K562 (cell line): ENCODE data around the gene INTS4.

Source experiments
- BRCA1 ChIP-seq, 2 experiments: fragments of 450-650 bp in 1 of 2; sonication (generic) in 1 of 2; formaldehyde crosslinking in 1 of 2; IDR thresholded peaks; 2 replicates each; pipeline versions ENCODE4 v1.5.0 to v1.6.1; 2017 to 2020; ENCODE audit warnings: mild to moderate bottlenecking in 1 of 2, missing genetic modification reagents in 1 of 2
- DPF2 ChIP-seq: fragments of 450-650 bp; IDR thresholded peaks from 2 replicates; pipeline ENCODE4 v1.6.1; 2016
- EP300 ChIP-seq: IDR thresholded peaks from 2 replicates; pipeline ENCODE4 v1.6.1; 2012; ENCODE audit warnings: low read length, improper control_type of control experiment
- ETV1 ChIP-seq: fragments of 450-650 bp; conservative IDR thresholded peaks from 2 replicates; pipeline ENCODE4 v1.6.1; 2016; ENCODE audit warnings: missing genetic modification characterization, control low read depth, low read depth, missing compliant biosample characterization
- EZH2 ChIP-seq: IDR thresholded peaks from 2 replicates; pipeline ENCODE4 v1.6.1; 2012; ENCODE audit warnings: low read depth, mild to moderate bottlenecking, inconsistent platforms, low read length, borderline replicate concordance
- POLR3A ChIP-seq: IDR thresholded peaks from 2 replicates; pipeline ENCODE4 v1.6.1; 2011; ENCODE audit warnings: borderline replicate concordance, mild to moderate bottlenecking, moderate library complexity; ENCODE audit not compliant: insufficient read length, insufficient read depth; ENCODE audit errors: extremely low read depth
- ZBTB26 ChIP-seq: fragments of 450-650 bp; formaldehyde crosslinking; IDR thresholded peaks from 2 replicates; pipeline ENCODE4 v1.4.0; 2022; ENCODE audit warnings: missing genetic modification characterization
- ZFX ChIP-seq: sonication (generic); formaldehyde crosslinking; IDR thresholded peaks from 2 replicates; pipeline ENCODE4 v1.8.0; 2022; ENCODE audit warnings: mild to moderate bottlenecking, missing genetic modification reagents, moderate library complexity
- TF ChIP-seq, protein P1 (sequence below), 3 experiments: IDR thresholded peaks in 2 of 3; conservative IDR thresholded peaks in 1 of 3; 2 replicates each; pipeline ENCODE4 v1.5.1; 2011 to 2012; ENCODE audit warnings: low read length in 3 of 3, mild to moderate bottlenecking in 3 of 3, control low read depth in 2 of 3, improper control_type of control experiment in 1 of 3, inconsistent platforms in 1 of 3, low read depth in 1 of 3, mixed read lengths in 1 of 3, moderate library complexity in 1 of 3; ENCODE audit not compliant: insufficient read depth in 2 of 3

DNA sequence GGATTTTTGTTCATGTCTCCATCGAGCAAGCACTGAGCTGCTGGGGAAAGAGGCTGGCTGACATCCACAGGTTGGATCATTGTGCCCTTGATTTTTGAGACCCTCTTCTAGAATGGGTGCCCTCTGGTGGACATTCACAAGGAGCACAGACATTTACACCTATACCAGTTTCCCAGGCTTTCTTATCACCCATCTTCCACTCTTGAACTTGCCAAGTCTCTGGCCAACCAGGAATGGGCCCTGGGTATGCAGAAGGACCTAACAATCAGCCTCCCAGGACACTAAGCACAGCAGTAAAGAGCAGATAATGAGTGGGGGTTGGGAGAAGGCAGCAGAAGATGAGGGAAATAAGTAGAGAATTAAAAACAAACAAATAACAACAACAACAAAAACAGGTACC is 5.7 kb upstream of the INTS4 start:
- TF ChIP-seq EP300 (no peak), EZH2 (no peak), BRCA1 (IDR thresholded peaks at IDR 0.05) (no peak), BRCA1 (CRISPR knock-in tag; IDR thresholded peaks at IDR 0.05) (no peak), DPF2 (no peak; the same call in 1 of the 2 replicates), ETV1 (tag) (no peak), ZBTB26 (CRISPR knock-in tag) (no peak), ZFX (CRISPR knock-in tag) (no peak), POLR3A (no peak)
- TF ChIP-seq, protein P1, sequence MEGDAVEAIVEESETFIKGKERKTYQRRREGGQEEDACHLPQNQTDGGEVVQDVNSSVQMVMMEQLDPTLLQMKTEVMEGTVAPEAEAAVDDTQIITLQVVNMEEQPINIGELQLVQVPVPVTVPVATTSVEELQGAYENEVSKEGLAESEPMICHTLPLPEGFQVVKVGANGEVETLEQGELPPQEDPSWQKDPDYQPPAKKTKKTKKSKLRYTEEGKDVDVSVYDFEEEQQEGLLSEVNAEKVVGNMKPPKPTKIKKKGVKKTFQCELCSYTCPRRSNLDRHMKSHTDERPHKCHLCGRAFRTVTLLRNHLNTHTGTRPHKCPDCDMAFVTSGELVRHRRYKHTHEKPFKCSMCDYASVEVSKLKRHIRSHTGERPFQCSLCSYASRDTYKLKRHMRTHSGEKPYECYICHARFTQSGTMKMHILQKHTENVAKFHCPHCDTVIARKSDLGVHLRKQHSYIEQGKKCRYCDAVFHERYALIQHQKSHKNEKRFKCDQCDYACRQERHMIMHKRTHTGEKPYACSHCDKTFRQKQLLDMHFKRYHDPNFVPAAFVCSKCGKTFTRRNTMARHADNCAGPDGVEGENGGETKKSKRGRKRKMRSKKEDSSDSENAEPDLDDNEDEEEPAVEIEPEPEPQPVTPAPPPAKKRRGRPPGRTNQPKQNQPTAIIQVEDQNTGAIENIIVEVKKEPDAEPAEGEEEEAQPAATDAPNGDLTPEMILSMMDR (IDR thresholded peaks at IDR 0.05 in 2 of 3, conservative IDR thresholded peaks at IDR 0.05 in 1 of 3; ENCODE audit: insufficient read depth in 2 of 3, low read depth in 1 of 3, low read length in 3 of 3) = peak; percentile 73 to 80 (median 76)
